Colon (tissue), 2 donors: ENCODE data around the gene ITGAE.

Experiments used
- FAIRE-seq: peaks from 2 replicates; lab custom pipeline; 2012; peaks lifted over from hg19 to GRCh38; lab: Jason Lieb, UNC
- donor health status: control.
- donor health status: control.

The ITGAE gene

GRCh38 chr17:3815925-3816324, 14.9 kb upstream of the ITGAE start:
- FAIRE-seq: no peak

- FAIRE-seq: no peak
Measured at GRCh38 chr17:3815122-3815521, 14.1 kb upstream of the ITGAE start.

DNA sequence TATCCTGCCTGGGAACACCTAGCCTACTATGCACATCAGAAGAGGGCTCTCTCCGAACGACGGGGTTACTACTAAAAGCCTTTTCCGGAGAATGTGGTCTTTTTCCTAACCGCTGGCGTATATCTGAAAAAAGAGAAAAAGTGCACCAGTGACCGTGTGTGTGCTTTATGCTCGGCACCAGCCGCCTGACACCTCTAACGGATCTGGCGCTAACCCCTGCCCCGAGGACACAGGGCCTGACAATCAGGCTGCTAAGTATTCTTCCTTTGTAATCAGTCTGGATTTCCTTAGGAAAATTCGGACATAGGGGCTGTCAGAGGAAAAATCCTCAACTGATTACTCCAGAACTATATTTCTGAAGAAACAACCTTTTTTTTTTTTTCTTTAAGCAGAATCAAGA, 13.4 kb upstream of the ITGAE start:
- FAIRE-seq: no peak

DNA sequence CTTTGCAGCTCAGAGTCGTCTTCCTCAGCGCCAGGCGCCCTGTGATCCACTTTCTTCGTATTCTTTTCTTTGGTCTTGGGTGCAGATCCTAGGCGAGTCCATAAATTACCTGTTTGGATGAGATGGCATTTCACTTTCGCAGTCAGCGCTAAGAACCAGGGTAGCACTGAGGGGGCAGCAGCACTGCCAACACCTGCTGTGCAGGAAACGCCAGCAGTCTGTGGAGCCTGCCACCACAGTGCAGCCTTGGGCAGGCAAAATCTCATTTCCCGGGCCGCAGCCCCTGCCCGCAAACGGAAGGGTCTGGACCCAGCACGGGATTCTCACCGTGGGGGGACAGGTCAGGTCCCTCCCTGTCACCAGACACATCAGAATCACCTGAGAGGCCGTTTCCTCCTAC, 12.2 kb upstream of the ITGAE start:
- no peak for FAIRE-seq

GRCh38 chr17:3812771-3813170, 11.8 kb upstream of the ITGAE start:
- FAIRE-seq: no peak

- FAIRE-seq: no peak
Measured at GRCh38 chr17:3812284-3812683, 11.3 kb upstream of the ITGAE start.

DNA sequence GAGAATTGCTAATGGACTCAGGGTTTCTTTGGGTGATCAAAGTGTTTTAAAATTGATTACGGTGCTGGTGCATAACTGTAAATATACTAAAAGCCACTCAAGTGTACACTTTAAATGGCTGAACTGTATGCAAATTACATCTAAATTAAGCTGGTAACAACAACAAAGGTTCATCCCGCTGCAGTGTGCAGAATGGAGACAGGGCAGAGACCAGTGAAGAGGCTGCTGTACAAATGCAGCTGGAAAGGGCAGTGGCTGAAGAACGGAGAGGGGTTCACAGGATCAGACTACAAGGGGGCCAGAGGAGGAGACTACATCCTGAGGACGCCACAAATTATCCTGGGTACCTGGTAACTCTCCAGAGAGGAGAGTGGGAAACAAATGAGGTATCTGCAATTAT, 9.0 kb upstream of the ITGAE start:
- FAIRE-seq: no peak

DNA sequence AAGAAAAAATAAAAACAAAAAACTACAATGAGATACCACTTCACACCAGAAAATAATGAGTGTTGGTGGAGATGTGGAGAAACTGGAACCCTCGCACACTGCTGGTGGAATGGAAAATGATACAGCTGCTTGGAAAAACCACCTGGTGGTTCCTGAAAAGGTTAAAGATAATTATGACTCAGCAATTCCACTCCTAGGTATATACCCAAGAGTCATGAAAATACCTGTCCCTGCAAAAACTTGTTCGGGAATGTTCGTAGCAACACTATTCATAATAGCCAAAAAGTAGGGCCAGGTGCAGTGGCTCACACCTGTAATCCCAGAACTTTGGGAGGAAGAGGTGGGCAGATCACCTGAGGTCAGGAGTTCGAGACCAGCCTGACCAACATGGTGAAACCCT, 8.1 kb upstream of the ITGAE start:
- FAIRE-seq: no peak

GRCh38 chr17:3808701-3809100, 7.7 kb upstream of the ITGAE start:
- no peak for FAIRE-seq

DNA sequence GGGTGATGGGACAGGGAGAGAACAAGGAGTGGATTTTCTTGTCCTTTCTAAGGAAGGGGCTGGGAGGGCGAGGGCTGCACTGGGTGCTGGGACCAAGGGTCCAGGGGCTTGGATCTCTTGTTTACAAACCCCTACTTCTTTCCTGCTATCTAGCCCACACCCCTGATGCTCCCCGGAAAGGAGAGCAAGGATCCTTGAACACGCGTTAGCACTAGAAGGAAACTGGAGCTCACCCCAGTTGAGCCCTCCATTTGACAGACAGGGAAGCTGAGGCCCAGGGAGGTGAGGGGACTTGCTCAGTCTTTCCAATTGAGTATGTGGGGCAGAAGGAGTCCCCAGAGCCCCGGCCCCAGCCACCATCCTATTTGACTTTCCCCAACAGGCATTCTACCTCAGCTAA, 4.6 kb upstream of the ITGAE start:
- no peak for FAIRE-seq

GRCh38 chr17:3804503-3804931, 3.5 kb upstream of the ITGAE start:
- no peak for FAIRE-seq

DNA sequence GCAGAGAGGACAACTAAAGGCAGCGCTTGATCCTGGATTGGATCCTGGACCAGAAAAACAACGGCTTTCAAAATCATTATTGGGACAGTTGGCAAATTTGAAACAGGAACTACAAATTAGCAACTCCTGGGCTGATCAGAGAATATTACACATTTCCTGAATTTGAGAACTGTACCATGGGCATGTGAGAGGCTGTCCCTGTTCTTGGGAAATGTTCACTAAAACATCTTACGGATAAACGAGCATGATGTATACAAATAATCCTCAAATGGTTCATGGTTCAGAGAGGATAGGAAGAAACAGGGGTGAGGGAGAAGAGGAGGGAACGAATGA, 2.3 kb upstream of the ITGAE start:
- no peak for FAIRE-seq

- no peak for FAIRE-seq
Measured at GRCh38 chr17:3802461-3803307, 1.7 kb upstream of the ITGAE start.

GRCh38 chr17:3801792-3802191, 804 bp upstream of the ITGAE start:
- no peak for FAIRE-seq

DNA sequence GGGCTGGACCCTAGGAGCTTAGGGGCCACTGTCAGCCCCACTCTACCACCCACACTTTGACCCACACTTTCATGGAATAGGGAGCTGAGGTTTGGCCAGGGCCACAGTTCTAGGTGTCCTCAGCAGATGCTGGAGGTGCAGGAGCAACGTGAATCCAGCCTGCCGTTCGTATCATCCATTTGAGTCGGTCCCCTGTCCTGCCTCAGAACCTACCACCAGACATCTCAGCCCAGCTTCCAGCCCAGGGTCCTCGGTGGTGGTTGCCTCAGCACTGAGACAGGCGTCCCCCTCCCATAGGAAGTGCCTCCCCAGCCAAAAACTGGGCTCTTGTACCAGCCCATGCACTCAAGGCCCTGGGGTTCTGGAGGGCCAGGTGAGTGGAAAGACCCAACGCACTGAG, 359 bp upstream of the ITGAE start:
- FAIRE-seq: no peak

GRCh38 chr17:3799181-3799945, 1.6 kb downstream of the ITGAE start:
- no peak for FAIRE-seq

- no peak for FAIRE-seq
Measured at GRCh38 chr17:3798273-3799180, 2.5 kb downstream of the ITGAE start.

DNA sequence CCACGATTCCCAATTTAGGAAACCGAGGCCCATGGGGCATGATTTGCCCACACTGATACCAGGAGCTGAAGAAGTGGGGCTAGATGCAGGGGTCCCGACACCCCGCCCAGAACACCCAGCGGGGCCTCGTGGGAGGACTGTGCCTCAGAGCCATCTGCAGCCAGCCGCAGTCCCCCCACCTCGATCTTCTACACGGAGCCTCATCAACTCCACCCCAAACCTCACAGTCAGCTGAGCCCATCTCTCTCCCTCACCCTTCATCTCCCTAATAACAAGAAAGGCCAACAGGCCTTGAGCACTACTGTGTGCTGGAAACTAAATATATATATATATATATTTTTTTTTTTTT, 4.2 kb downstream of the ITGAE start:
- FAIRE-seq: no peak

- no peak for FAIRE-seq
Measured at GRCh38 chr17:3796110-3796821, 4.7 kb downstream of the ITGAE start.

DNA sequence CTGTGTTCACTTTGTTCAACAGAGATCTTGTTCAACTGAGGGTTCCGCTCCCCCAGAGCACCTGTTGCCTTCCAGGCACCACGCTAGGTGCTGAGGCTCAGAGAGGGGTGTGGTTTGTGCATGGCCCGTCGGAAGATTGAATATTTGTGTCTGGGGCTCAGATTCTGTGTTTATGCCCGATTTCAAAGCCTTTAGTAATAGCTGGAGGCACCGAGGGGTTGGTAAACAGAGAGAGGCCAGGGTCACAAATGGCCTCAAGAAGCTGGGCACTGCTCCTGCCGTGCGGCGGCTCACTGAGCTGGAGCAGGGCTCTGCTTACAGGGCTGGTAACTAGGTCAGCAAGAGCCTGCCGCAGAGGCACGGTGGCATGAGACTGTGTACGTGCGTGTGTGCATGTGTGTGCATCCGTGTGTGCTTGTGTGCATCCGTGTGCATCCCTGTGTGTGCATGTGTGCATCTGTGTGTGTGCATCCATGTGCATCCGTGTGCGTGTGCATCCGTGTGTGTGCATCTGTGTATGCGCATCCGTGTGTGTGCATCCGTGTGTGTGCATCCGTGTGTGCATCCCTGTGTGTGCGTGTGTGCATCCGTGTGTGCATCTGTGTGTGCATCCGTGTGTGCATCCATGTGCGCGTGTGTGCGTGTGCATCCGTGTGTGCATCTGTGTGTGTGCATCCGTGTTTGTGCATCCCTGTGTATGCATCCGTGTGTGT, 5.4 kb downstream of the ITGAE start:
- FAIRE-seq: no peak
